Dermis blood vessel endothelial cell (primary cell): ENCODE results near the gene XIRP2. TPM values are rescaled to one million over a fixed set of nuclear protein-coding genes. Genes with fewer than 3 reads are reported as not detected.

Experiments used
- DNase-seq: peaks from one replicate; pipeline ENCODE4 v3.0.0; 2010
- total RNA-seq: library from RNA; depleted of rRNA; stranded (reverse); fragments of >200 nt; gene quantifications from 2 replicates; pipeline ENCODE4 v1.2.3, GENCODE V29; 2014

XIRP2 gene
- total RNA-seq, 1 donor from 2014 or later = not detected

GRCh38 chr2:167136879-167137596 lies 248.8 kb downstream of the XIRP2 start:
- DNase-seq = no peak

DNA sequence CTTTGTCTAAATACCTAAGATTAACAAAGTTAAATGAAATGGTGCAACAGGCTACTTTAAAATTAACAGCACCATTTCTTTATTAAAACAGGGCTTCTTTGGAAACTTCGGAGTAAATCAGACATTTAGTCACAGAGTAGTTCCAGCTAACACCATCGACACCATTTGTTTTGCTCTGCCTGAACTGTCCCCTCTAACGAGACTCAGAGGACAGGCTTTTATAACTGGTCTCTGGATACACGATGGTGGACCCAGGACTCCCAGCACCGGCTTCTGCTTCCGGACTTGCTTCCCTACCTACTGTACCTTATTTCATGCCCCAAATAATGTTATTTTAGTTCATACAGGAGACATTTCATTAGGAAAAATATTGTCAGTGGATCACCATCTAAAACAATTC lies 252.1 kb downstream of the XIRP2 start:
- no peak for DNase-seq

GRCh38 chr2:167140767-167141166 lies 252.5 kb downstream of the XIRP2 start:
- DNase-seq = peak; percentile 67

DNA sequence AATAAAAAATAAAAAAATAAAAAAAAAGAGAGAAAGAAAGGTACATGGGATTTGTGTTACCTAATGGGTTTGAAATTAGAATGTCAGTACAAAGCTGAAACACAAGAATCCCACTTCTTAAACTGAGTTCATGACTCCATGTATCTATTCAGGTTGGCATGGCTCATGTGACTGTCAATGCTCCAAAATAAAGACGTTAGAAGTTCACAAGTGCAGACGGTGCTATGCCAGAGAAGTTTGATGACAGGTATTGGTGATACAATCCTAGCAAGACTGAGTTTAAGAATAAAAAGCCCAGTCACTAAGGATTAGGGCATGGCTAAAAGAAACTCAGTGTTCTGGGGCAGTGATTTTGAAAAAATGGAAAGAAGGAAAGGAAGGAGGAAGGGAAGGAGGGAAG lies 254.3 kb downstream of the XIRP2 start:
- DNase-seq = no peak

GRCh38 chr2:167144179-167144898 lies 256.1 kb downstream of the XIRP2 start:
- no peak for DNase-seq

GRCh38 chr2:167147271-167147941 lies 259.1 kb downstream of the XIRP2 start:
- DNase-seq = no peak

DNA sequence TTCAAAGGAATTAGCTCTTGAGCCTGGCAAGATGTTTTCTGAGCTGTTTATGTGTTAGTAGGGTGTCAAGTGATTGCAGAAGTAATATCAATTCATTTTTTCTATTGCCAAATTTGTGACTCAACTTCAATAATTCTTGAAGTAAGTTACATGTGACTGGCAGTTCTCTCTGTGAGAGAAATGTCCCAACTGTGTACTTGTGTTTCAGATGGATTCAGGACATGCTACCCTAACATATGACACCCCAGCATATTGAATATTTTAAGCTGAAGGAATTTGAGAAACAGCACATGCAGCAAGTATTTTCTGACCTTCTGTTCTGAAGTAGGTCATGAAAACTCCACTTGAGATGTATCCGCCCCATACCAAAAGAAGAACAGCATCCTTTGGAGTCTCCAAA lies 263.6 kb downstream of the XIRP2 start:
- no peak for DNase-seq

GRCh38 chr2:167157523-167157922 lies 269.2 kb downstream of the XIRP2 start:
- DNase-seq = no peak

DNA sequence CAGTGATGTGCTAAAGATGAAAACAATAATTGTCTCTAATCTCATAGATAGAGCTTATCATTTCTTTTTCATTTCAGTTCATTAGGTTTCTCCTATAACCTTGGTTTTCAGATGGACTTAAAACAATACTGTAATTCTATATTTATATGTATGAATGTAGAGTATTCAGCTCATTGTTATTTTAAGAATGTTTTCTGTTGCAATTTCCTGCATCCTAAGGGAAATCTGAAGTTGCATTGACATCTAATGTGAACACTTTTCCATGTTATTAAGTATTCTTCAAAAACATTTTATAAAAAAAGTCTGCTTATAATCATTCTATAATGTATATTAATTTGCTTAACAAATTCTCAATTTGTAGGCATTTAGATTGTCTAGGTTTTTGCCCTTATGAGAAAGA lies 288.9 kb downstream of the XIRP2 start:
- no peak for DNase-seq

DNA sequence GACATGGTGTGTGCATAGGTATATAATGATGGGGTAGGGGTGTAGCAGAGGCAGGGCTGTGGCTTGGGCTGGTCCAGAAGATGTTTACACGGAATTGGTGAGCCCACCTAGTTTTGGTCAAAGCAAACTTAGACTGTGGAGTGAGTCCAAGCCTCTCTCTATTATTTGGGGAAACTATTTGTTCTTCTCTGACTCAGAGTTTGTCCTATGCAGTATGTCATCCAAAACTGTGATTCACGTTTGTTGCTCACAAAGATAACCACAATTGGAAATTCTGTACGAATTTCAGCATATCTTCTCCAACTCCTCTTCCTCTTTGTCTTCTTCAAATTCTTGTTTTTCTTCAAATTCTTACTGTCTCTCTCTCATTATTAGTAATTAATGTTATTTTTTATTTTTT lies 292.9 kb downstream of the XIRP2 start:
- DNase-seq = no peak

DNA sequence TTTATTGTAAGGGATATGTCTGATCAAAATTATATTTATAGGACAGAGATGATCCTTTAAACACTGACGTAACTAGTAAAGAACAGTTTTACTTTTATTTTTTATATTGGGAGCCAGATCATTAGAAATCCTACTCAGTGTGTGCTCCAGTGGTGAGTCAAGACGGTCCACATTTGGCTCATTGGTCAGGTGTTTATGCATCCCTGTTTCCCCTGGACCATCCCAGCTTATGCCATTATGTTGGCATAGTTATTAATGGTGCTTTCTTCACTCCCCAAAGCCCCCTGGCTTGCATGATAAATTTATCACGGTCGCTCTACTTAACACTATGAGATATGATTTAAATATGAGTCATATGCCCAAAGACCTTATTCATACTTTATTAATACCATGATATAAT lies 293.4 kb downstream of the XIRP2 start:
- DNase-seq = no peak

DNA sequence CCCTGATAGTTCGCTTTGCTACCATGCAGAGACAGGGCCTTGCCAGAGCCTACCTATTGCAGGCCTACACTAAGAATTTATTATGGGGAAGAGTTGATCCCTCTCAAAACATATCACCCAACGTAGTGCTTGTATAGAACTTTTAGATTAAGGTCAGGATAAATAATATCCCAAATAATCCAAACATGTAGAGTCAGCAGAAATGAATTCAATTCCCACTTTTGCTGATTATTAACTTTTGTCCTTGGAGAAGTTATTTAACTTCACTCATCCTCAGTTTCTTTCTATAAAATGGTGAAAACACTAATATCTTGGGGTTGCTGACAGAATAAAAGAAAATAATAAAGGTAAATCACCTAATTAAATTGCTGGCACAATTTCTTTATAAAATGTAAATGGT lies 294.1 kb downstream of the XIRP2 start:
- no peak for DNase-seq

GRCh38 chr2:167183931-167184330 lies 295.7 kb downstream of the XIRP2 start:
- no peak for DNase-seq

DNA sequence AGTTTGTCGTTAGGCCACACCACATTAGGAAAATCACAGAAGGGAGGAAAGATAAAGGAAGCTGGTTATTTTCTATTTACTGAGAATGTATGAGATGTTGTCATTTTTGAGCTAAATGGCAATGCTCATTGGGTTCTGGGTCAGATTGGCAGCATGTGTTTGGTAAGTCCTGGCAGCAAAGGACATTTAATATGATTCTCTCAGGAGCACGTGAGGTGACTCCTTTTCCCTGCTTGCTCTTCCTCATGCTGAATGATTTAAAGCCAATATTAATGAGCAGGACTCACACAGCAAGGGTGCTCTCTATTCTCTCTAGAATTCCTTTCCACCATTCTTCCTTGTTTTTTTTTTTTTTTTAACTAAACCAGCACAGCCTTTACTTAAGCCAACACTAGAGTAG lies 298.2 kb downstream of the XIRP2 start:
- no peak for DNase-seq

DNA sequence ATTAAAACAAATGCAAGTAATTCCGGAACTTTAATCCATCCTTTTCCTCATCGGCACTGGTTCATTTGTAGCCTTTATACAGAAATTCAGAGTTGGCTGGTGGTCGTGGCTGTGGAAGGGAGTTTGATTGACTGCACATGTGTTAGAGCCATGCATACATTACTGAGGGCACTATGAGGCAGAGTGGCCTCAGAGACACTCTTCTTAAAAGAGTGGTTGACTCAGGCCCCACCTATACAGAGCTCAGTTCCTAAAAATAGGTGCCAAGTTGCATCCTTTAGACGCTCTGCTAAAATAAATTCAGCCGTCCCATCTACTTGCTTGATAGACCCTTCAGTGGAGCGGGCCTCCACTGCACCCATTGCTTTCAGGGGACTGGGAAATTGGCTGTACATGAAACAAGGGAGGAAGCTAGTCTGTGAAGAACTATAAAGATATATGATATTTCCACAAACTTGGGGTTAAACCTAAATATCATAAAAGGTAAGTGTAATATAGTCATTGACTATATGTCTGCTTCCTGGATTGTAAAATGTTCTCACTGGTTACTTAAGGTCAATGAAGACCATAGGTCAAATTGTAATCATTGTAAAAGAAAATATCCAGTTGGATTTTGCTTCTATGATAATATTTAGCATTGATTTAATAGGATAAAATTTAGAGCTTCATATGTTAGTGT lies 298.9 kb downstream of the XIRP2 start:
- DNase-seq = no peak

- DNase-seq = no peak
Observed at GRCh38 chr2:167187978-167188967, 300.0 kb downstream of the XIRP2 start.

DNA sequence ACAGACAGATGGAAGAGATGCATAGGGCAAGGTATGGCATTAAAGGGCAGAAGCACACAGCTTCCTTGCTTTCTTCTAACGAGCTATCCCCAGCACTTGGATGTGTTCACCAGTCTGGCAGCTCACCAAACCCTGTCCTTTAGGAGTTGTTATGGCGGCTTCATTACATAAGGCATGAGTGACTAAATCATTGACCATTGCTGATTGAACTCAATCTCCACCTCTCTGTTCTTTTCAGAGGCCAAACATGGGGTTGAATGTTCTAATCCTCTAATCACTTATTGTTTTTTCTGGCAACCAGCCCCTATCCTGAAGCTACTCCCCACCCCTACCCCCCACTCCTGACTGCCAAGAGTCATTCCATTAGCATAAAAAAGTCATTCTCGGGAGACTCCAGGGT lies 301.8 kb downstream of the XIRP2 start:
- DNase-seq = no peak

GRCh38 chr2:167191588-167191987 lies 303.3 kb downstream of the XIRP2 start:
- no peak for DNase-seq

- no peak for DNase-seq
Observed at GRCh38 chr2:167192833-167193232, 304.6 kb downstream of the XIRP2 start.

DNA sequence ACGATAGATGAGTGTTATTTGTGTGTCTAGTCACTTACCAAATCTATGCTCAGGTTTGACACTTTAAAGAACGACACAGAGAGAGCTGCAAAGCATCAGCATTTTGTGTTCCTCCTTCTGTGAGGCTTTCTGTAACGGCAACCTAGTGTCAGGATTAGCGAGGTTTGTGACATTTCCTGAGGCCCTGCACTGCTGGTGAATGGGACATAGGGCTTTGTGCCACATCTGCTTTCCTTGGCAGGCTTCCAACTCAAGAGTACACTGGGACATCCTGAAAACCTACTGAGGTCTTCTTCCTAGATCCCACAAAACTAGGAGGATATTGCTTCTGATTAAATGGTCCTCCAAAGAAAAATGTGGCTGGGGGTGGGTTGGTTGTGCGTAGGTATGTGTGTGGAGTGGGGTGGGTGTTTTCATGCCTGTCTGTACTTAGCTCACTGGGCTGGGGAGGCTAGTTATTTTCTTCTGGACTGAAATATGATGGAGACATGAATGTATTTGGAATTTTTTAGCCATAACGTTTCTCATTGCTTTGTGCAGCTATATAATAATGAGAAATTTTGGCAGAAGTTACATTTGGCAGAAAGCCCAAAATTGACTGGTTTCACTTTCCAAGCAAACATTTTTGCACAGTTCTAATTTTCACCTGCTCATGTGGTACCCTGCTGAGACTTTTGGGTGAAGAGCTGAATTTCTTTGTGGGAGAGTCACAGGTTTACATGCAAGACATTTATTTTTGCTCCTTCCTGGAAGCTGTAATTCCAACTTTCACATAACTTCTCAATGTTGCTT lies 308.4 kb downstream of the XIRP2 start:
- peak; percentile 18 for DNase-seq

- no peak for DNase-seq
Observed at GRCh38 chr2:167198009-167198408, 309.7 kb downstream of the XIRP2 start.
